Vagina (tissue), 2 donors: ENCODE results near the gene ZNF688. TPM values are rescaled to one million over a fixed set of nuclear protein-coding genes. Genes with fewer than 3 reads are reported as not detected.
"Not testable (repeated sequence)": the region's sequence is repeated elsewhere in the genome, so short reads cannot be mapped to it uniquely, and the experiment has no call there.

Source experiments
- DNase-seq, 2 donors: peaks; one replicate each; pipeline ENCODE4 v3.0.0-alpha.2; 2017; ENCODE audit errors: extremely low spot score in 2 of 2
- H3K27ac ChIP-seq: fragments of 200-600 bp; sonication (generic); one replicate; pipeline ENCODE4 v1.5.1; 2019
- H3K27me3 ChIP-seq: fragments of 200-600 bp; sonication (generic); one replicate; pipeline ENCODE4 v1.5.1; 2019
- H3K36me3 ChIP-seq, 2 donors: fragments of 200-600 bp; sonication (generic); one replicate each; pipeline ENCODE4 v1.5.1; 2017 to 2019
- H3K4me1 ChIP-seq: fragments of 200-600 bp; sonication (generic); one replicate; pipeline ENCODE4 v1.5.1; 2019
- H3K4me3 ChIP-seq, 2 donors: fragments of 200-600 bp; sonication (generic); 1 replicate in 1 of 2; 2 replicates in 1 of 2; pipeline ENCODE4 v1.5.1; 2016 to 2019
- H3K9me3 ChIP-seq: fragments of 200-600 bp; sonication (generic); one replicate; pipeline ENCODE4 v1.5.1; 2019
- CTCF ChIP-seq, 3 experiments: fragments of 450-650 bp in 2 of 3; fragments of 200-600 bp in 1 of 3; sonication (generic) in 1 of 3; IDR thresholded peaks; one replicate each; pipeline ENCODE4 v1.5.1; 2017 to 2019; ENCODE audit warnings: antibody characterized with exemption in 3 of 3, mild to moderate bottlenecking in 2 of 3, moderate library complexity in 2 of 3
- POLR2A ChIP-seq, 2 donors: fragments of 450-650 bp; IDR thresholded peaks; one replicate each; pipeline ENCODE4 v1.6.1; 2017; ENCODE audit warnings: antibody characterized with exemption in 2 of 2, mild to moderate bottlenecking in 2 of 2, moderate library complexity in 2 of 2
- POLR2AphosphoS5 ChIP-seq, 2 donors: sonication (generic); formaldehyde crosslinking; IDR thresholded peaks; one replicate each; pipeline ENCODE4 v1.9.0; 2017; ENCODE audit warnings: antibody characterized with exemption in 2 of 2, mild to moderate bottlenecking in 2 of 2, low read depth in 1 of 2; ENCODE audit not compliant: insufficient read depth in 1 of 2
- intact Hi-C: fragments of 100-400 bp; cut with DNase I; formaldehyde crosslinking; loops from one replicate; pipeline ENCODE4 v1.15.1; 2023
- total RNA-seq: library from RNA; depleted of rRNA; stranded (reverse); fragments of >200 nt; gene quantifications from one replicate; pipeline ENCODE4 v1.2.3, GENCODE V29; 2016

Gene ZNF688
- total RNA-seq, 1 donor from 2014 or later = 20.1 TPM

GRCh38 chr16:30600929-30601328 lies 29.4 kb upstream of the ZNF688 start:
- intact Hi-C loops = no loop called here
- TF ChIP-seq POLR2AphosphoS5 (IDR thresholded peaks at IDR 0.05; ENCODE audit: insufficient read depth in 1 of 2, low read depth in 1 of 2) = no peak
- TF ChIP-seq POLR2A (IDR thresholded peaks at IDR 0.05) = no peak
- TF ChIP-seq CTCF (IDR thresholded peaks at IDR 0.05) = no peak
- Histone ChIP-seq H3K4me1 (peaks cover 21% of the 10 kb centered on the region), H3K27ac (no peak overlapping the region), H3K9me3 (no peaks in the 10 kb centered on the region), H3K27me3 (no peaks in the 10 kb centered on the region), H3K4me3 (no peak overlapping the region), H3K36me3 (peaks cover 0 to 36% of the 10 kb centered on the region in 2 donors)
- no peak for DNase-seq

- no peaks in the 10 kb centered on the region for H3K9me3 ChIP-seq
- no peak for TF ChIP-seq CTCF (IDR thresholded peaks at IDR 0.05)
- no peak for TF ChIP-seq POLR2AphosphoS5 (IDR thresholded peaks at IDR 0.05; ENCODE audit: insufficient read depth in 1 of 2, low read depth in 1 of 2)
- no peak for TF ChIP-seq POLR2A (IDR thresholded peaks at IDR 0.05)
- intact Hi-C loops = no loop called here
- no peak overlapping the region for H3K27ac ChIP-seq
- H3K4me1 ChIP-seq = peaks cover 21% of the 10 kb centered on the region
- H3K27me3 ChIP-seq = no peaks in the 10 kb centered on the region
- H3K4me3 ChIP-seq = no peak overlapping the region
- H3K36me3 ChIP-seq = peaks cover 0 to 29% of the 10 kb centered on the region in 2 donors
- DNase-seq = no peak
These were observed 28.7 kb upstream of the ZNF688 start for GRCh38 chr16:30600215-30600614.

- H3K4me1 ChIP-seq = no peaks in the 10 kb centered on the region
- H3K9me3 ChIP-seq = no peaks in the 10 kb centered on the region
- no peaks in the 10 kb centered on the region for H3K36me3 ChIP-seq
- DNase-seq = no peak
- no peak overlapping the region for H3K27ac ChIP-seq
- no peak overlapping the region for H3K4me3 ChIP-seq
- TF ChIP-seq CTCF (IDR thresholded peaks at IDR 0.05) (no peak), POLR2AphosphoS5 (IDR thresholded peaks at IDR 0.05; ENCODE audit: insufficient read depth in 1 of 2, low read depth in 1 of 2) (no peak), POLR2A (IDR thresholded peaks at IDR 0.05) (no peak)
- no peaks in the 10 kb centered on the region for H3K27me3 ChIP-seq
- intact Hi-C loops = no loop called here
These were observed 21.4 kb upstream of the ZNF688 start for GRCh38 chr16:30592871-30593270.

GRCh38 chr16:30590869-30591268 lies 19.4 kb upstream of the ZNF688 start:
- DNase-seq, H3K9me3 ChIP-seq, intact Hi-C loops, H3K36me3 ChIP-seq, H3K27ac ChIP-seq, H3K27me3 ChIP-seq, H3K4me3 ChIP-seq: not testable (repeated sequence)
- peaks cover 11% of the 10 kb centered on the region for H3K4me1 ChIP-seq

- not testable (repeated sequence) for H3K4me3 ChIP-seq, H3K9me3 ChIP-seq, DNase-seq, H3K27ac ChIP-seq, H3K36me3 ChIP-seq, H3K27me3 ChIP-seq
- intact Hi-C loops = loop anchor here (10.0 kb wide), 1 partner anchor 55 kb away; the partner anchor contains the start of gene ZNF747
- peaks cover 18% of the 10 kb centered on the region for H3K4me1 ChIP-seq
These were observed 18.1 kb upstream of the ZNF688 start for GRCh38 chr16:30589582-30589981.

GRCh38 chr16:30588651-30589050 lies 17.1 kb upstream of the ZNF688 start:
- Histone ChIP-seq H3K4me3 (no peak overlapping the region), H3K9me3 (no peaks in the 10 kb centered on the region), H3K4me1 (peaks cover 28% of the 10 kb centered on the region), H3K36me3 (no peaks in the 10 kb centered on the region), H3K27me3 (no peaks in the 10 kb centered on the region), H3K27ac (no peak overlapping the region)
- no peak for DNase-seq
- TF ChIP-seq POLR2A (IDR thresholded peaks at IDR 0.05) = no peak
- no peak for TF ChIP-seq POLR2AphosphoS5 (IDR thresholded peaks at IDR 0.05; ENCODE audit: insufficient read depth in 1 of 2, low read depth in 1 of 2)
- no peak for TF ChIP-seq CTCF (IDR thresholded peaks at IDR 0.05)
- intact Hi-C loops = loop anchor here (10.0 kb wide), 1 partner anchor 54 kb away; the partner anchor contains the start of gene ZNF747
